Measurements from ENCODE around the gene ADGB.

The ADGB gene

GRCh38 chr6:146613947-146614346, 15.2 kb downstream of the ADGB start:
- Histone ChIP-seq H3K36me3 (replicated peaks; ENCODE audit: insufficient read depth, low read length) (no peaks in the 10 kb centered on the region), H3K79me2 (ENCODE audit: low read length) (no peaks in the 10 kb centered on the region), H3K9ac (ENCODE audit: low read length) (no peak overlapping the region), H3K4me3 (ENCODE audit: low read length) (no peak overlapping the region), H3F3A (ENCODE audit: insufficient read depth, low read length) (no peaks in the 10 kb centered on the region), H3K4me1 (ENCODE audit: low read length) (no peaks in the 10 kb centered on the region), H4K20me1 (ENCODE audit: insufficient read depth, low read length) (no peaks in the 10 kb centered on the region), H3K27ac (ENCODE audit: low read length) (no peak overlapping the region), H3K27me3 (replicated peaks; ENCODE audit: insufficient read depth, low read length) (no peaks in the 10 kb centered on the region), H2AFZ (ENCODE audit: low read length) (no peak overlapping the region), H3K4me2 (ENCODE audit: low read depth, low read length) (no peak overlapping the region), H3K9me3 (replicated peaks; ENCODE audit: insufficient read depth, low read length) (no peaks in the 10 kb centered on the region), H3K9me2 (replicated peaks; ENCODE audit: insufficient read depth, low read length) (no peaks in the 10 kb centered on the region)
- no peak for DNase-seq
- TF ChIP-seq EZH2phosphoT487 (IDR thresholded peaks at IDR 0.05; ENCODE audit: low read length) (no peak), EZH2 (optimal IDR thresholded peaks at IDR 0.05; ENCODE audit: low read depth, low read length) (no peak), CTCF (IDR thresholded peaks at IDR 0.05; ENCODE audit: low read length) (no peak)

- no peaks in the 10 kb centered on the region for H3K9me3 ChIP-seq (replicated peaks; ENCODE audit: insufficient read depth, low read length)
- H3F3A ChIP-seq (ENCODE audit: insufficient read depth, low read length), result no peaks in the 10 kb centered on the region
- no peaks in the 10 kb centered on the region for H3K4me1 ChIP-seq (ENCODE audit: low read length)
- no peaks in the 10 kb centered on the region for H3K27me3 ChIP-seq (replicated peaks; ENCODE audit: insufficient read depth, low read length)
- no peaks in the 10 kb centered on the region for H4K20me1 ChIP-seq (ENCODE audit: insufficient read depth, low read length)
- H3K9ac ChIP-seq (ENCODE audit: low read length), result no peak overlapping the region
- no peaks in the 10 kb centered on the region for H3K79me2 ChIP-seq (ENCODE audit: low read length)
- H3K36me3 ChIP-seq (replicated peaks; ENCODE audit: insufficient read depth, low read length), result no peaks in the 10 kb centered on the region
- H3K4me3 ChIP-seq (ENCODE audit: low read length), result no peak overlapping the region
- no peak for TF ChIP-seq CTCF (IDR thresholded peaks at IDR 0.05; ENCODE audit: low read length)
- TF ChIP-seq EZH2phosphoT487 (IDR thresholded peaks at IDR 0.05; ENCODE audit: low read length), result no peak
- DNase-seq, result no peak
- no peak overlapping the region for H3K27ac ChIP-seq (ENCODE audit: low read length)
- H3K9me2 ChIP-seq (replicated peaks; ENCODE audit: insufficient read depth, low read length), result no peaks in the 10 kb centered on the region
- no peak overlapping the region for H2AFZ ChIP-seq (ENCODE audit: low read length)
- H3K4me2 ChIP-seq (ENCODE audit: low read depth, low read length), result no peak overlapping the region
Observed at GRCh38 chr6:146620655-146621054, 21.9 kb downstream of the ADGB start.

GRCh38 chr6:146628350-146628749, 29.6 kb downstream of the ADGB start:
- no peak for TF ChIP-seq EZH2 (optimal IDR thresholded peaks at IDR 0.05; ENCODE audit: low read depth, low read length)
- no peak for TF ChIP-seq CTCF (IDR thresholded peaks at IDR 0.05; ENCODE audit: low read length)
- TF ChIP-seq EZH2phosphoT487 (IDR thresholded peaks at IDR 0.05; ENCODE audit: low read length), result no peak
- Histone ChIP-seq H3K27ac (ENCODE audit: low read length) (no peak overlapping the region), H3K4me3 (ENCODE audit: low read length) (no peak overlapping the region), H3K36me3 (replicated peaks; ENCODE audit: insufficient read depth, low read length) (no peaks in the 10 kb centered on the region), H3K4me1 (ENCODE audit: low read length) (no peaks in the 10 kb centered on the region), H4K20me1 (ENCODE audit: insufficient read depth, low read length) (no peaks in the 10 kb centered on the region), H3K79me2 (ENCODE audit: low read length) (no peaks in the 10 kb centered on the region), H3K9me3 (replicated peaks; ENCODE audit: insufficient read depth, low read length) (no peaks in the 10 kb centered on the region), H3K4me2 (ENCODE audit: low read depth, low read length) (no peak overlapping the region), H3K9ac (ENCODE audit: low read length) (no peak overlapping the region), H2AFZ (ENCODE audit: low read length) (no peak overlapping the region), H3K9me2 (replicated peaks; ENCODE audit: insufficient read depth, low read length) (no peaks in the 10 kb centered on the region), H3F3A (ENCODE audit: insufficient read depth, low read length) (no peaks in the 10 kb centered on the region), H3K27me3 (replicated peaks; ENCODE audit: insufficient read depth, low read length) (no peaks in the 10 kb centered on the region)
- DNase-seq, result no peak

All from MM.1S (cell line).